HFFc6 (cell line): ENCODE measurements around the gene TTBK1. TPM values are rescaled to one million over a fixed set of nuclear protein-coding genes. Genes with fewer than 3 reads are reported as not detected.
"Not testable (repeated sequence)": the region's sequence is repeated elsewhere in the genome, so short reads cannot be mapped to it uniquely, and the experiment has no call there.

Source experiments
- DNase-seq: peaks from one replicate; pipeline ENCODE4 v3.0.0-alpha.2; 2018
- H3K27ac Mint-ChIP-seq: 2 replicates; pipeline ENCODE4 v1.8.0; 2020; ENCODE audit warnings: mild to moderate bottlenecking, mixed read lengths
- H3K27me3 Mint-ChIP-seq: 2 replicates; pipeline ENCODE4 v1.8.0; 2021; ENCODE audit warnings: mild to moderate bottlenecking, moderate library complexity, mixed read lengths; ENCODE audit not compliant: insufficient read depth
- H3K36me3 Mint-ChIP-seq: 2 replicates; pipeline ENCODE4 v1.8.0; 2021; ENCODE audit warnings: low read depth, mixed read lengths
- H3K4me1 Mint-ChIP-seq: 2 replicates; pipeline ENCODE4 v1.8.0; 2020; ENCODE audit warnings: low read depth, mixed read lengths
- H3K4me3 Mint-ChIP-seq: 2 replicates; pipeline ENCODE4 v1.8.0; 2020; ENCODE audit warnings: mild to moderate bottlenecking, moderate library complexity, mixed read lengths
- H3K9me3 Mint-ChIP-seq: 2 replicates; pipeline ENCODE4 v1.8.0; 2020; ENCODE audit warnings: mild to moderate bottlenecking, mixed read lengths
- total RNA-seq, 6 experiments: library from RNA; stranded (reverse); fragmentation: NEBNext Ultra II Directional; extraction: Animal tissue kit (Norgen Biotek cat#: 25700); gene quantifications; 2 replicates in 1 of 6; 3 replicates in 5 of 6; pipeline ENCODE4 v1.2.3, GENCODE V29; 2021
- TF ChIP-seq, protein P1 (sequence below): fragments of 200-600 bp; sonication (generic); IDR thresholded peaks from 2 replicates; pipeline ENCODE4 v1.5.0; 2021; ENCODE audit warnings: antibody characterized with exemption, mild to moderate bottlenecking

The TTBK1 gene
- total RNA-seq, 6 experiments from 2014 or later = not detected

DNA sequence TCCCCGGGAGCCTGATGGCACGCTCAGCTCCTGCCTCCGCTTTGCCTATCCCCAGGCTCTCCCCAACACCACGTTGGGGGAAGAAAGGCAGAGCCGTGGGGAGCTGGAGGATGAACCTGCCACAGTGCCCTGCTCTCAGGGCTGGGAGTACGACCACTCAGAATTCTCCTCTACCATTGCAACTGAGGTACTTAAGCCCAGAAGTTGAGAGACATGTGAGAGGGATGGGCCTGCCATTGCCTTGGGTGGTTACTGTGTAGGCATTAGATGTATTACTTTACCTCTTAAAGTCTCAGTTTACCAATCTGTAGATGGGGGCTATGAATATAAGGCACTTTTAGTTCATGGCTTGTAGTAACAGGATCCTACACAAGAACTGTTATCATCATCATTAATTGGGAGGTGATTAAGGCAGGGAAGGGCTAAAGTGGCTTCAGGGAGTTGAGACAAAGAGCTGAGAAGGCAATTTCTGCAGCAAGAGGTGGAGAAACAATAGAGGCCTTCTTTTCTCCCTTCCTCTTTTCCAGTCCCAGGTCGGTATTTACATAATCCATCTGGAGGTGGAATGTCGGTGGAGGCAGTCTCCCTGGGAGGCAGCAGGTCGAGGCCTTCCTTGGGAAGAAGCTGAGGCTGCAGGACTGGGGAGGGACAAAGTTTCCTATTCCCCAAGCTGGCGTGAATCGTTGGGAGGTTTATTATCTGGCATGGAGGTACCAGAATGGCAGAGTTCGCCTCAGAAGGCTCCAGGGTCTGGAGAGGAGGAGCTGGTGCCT, 55.5 kb downstream of the TTBK1 start:
- H3K27ac Mint-ChIP-seq = no peak overlapping the region
- no peaks in the 10 kb centered on the region for H3K9me3 Mint-ChIP-seq
- peaks cover 36% of the 10 kb centered on the region for H3K27me3 Mint-ChIP-seq
- no peaks in the 10 kb centered on the region for H3K36me3 Mint-ChIP-seq
- no peak overlapping the region for H3K4me3 Mint-ChIP-seq
- no peak for DNase-seq
- TF ChIP-seq, protein P1, sequence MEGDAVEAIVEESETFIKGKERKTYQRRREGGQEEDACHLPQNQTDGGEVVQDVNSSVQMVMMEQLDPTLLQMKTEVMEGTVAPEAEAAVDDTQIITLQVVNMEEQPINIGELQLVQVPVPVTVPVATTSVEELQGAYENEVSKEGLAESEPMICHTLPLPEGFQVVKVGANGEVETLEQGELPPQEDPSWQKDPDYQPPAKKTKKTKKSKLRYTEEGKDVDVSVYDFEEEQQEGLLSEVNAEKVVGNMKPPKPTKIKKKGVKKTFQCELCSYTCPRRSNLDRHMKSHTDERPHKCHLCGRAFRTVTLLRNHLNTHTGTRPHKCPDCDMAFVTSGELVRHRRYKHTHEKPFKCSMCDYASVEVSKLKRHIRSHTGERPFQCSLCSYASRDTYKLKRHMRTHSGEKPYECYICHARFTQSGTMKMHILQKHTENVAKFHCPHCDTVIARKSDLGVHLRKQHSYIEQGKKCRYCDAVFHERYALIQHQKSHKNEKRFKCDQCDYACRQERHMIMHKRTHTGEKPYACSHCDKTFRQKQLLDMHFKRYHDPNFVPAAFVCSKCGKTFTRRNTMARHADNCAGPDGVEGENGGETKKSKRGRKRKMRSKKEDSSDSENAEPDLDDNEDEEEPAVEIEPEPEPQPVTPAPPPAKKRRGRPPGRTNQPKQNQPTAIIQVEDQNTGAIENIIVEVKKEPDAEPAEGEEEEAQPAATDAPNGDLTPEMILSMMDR = no peak
- peaks cover 6% of the 10 kb centered on the region; the same call in 1 of the 2 replicates for H3K4me1 Mint-ChIP-seq

DNA sequence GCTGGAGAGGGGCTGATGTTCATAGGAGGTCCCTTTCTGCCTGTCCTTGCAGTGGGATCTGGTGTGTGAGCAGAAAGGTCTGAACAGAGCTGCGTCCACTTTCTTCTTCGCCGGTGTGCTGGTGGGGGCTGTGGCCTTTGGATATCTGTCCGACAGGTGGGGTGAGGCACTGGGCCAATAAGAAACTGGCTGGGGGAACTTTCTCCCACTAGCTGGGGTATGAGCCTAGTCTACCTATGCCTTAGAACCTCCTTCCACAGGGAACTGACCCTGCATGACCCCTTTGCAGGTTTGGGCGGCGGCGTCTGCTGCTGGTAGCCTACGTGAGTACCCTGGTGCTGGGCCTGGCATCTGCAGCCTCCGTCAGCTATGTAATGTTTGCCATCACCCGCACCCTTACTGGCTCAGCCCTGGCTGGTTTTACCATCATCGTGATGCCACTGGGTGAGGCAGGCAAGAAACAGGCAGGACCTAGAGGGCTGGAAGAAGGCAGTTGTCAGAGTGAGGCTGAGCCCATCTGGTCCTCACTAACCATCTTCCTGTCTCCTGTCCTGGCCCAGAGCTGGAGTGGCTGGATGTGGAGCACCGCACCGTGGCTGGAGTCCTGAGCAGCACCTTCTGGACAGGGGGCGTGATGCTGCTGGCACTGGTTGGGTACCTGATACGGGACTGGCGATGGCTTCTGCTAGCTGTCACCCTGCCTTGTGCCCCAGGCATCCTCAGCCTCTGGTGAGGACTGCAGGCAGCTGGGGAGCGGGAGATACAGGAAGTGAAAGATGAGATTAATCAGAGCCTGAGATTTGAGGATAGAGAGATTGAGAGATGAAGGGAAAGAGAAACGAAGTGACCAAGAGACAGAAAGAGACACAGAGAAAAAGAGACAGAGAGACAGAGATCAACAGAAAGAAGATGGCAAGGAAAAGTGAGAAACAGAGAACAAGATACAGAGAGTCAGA, 56.3 kb downstream of the TTBK1 start:
- no peak for DNase-seq
- Mint-ChIP-seq H3K27ac (no peak overlapping the region), H3K4me1 (peaks cover 6% of the 10 kb centered on the region; the same call in 1 of the 2 replicates), H3K9me3 (no peaks in the 10 kb centered on the region), H3K27me3 (peaks cover 41% of the 10 kb centered on the region), H3K4me3 (no peak overlapping the region), H3K36me3 (no peaks in the 10 kb centered on the region)
- TF ChIP-seq, protein P1 = no peak

DNA sequence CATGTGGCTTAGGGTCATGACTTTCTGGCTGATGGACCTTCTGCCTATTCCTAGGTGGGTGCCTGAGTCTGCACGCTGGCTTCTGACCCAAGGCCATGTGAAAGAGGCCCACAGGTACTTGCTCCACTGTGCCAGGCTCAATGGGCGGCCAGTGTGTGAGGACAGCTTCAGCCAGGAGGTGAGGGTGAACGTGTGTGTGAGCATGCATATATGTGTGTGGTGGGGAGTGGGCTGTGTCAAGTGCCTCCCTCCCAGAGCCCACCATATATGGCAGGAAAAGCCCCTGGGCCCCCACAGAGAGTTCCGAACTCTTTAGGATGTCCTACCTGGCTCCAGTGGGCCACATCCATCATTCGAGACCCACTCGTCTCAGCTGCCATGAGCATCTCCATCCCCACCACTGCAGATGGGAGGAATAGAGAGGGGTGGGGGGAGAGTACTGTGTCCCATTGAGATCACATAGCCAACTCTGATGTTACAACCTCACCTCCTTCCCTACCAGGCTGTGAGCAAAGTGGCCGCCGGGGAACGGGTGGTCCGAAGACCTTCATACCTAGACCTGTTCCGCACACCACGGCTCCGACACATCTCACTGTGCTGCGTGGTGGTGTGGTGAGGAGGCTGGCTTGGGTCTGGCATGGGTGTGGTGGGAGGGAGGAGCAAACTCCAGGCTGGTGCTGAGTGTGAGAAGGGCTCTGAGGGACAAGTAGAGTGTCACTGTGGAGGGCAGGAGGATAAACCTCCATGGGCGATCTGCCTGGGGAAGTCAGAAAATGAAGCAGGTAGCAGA, 58.0 kb downstream of the TTBK1 start:
- Mint-ChIP-seq H3K9me3 (no peaks in the 10 kb centered on the region), H3K27me3 (peaks cover 44% of the 10 kb centered on the region)

DNA sequence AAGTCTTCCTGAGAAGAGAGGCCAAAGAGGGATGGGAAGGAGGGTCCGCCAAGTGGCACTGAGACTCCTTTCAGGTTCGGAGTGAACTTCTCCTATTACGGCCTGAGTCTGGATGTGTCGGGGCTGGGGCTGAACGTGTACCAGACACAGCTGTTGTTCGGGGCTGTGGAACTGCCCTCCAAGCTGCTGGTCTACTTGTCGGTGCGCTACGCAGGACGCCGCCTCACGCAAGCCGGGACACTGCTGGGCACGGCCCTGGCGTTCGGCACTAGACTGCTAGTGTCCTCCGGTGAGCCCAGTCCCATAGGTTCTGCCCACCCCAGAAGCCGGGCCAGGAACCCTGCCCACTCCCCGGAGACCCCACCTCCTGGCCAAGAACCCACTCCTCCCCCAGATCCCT, 58.8 kb downstream of the TTBK1 start:
- TF ChIP-seq, protein P1 = no peak
- H3K27me3 Mint-ChIP-seq = peaks cover 48% of the 10 kb centered on the region
- DNase-seq = no peak
- H3K9me3 Mint-ChIP-seq = no peaks in the 10 kb centered on the region
- peaks cover 6% of the 10 kb centered on the region; the same call in 1 of the 2 replicates for H3K4me1 Mint-ChIP-seq
- H3K27ac Mint-ChIP-seq = no peak overlapping the region
- no peak overlapping the region for H3K4me3 Mint-ChIP-seq
- H3K36me3 Mint-ChIP-seq = no peaks in the 10 kb centered on the region

More for the DNA sequence above, 58.0 kb downstream of the TTBK1 start:
- TF ChIP-seq, protein P1 = no peak
- Mint-ChIP-seq H3K4me1 (peaks cover 6% of the 10 kb centered on the region; the same call in 1 of the 2 replicates), H3K4me3 (no peak overlapping the region), H3K27ac (no peak overlapping the region), H3K36me3 (no peaks in the 10 kb centered on the region)
- no peak for DNase-seq

DNA sequence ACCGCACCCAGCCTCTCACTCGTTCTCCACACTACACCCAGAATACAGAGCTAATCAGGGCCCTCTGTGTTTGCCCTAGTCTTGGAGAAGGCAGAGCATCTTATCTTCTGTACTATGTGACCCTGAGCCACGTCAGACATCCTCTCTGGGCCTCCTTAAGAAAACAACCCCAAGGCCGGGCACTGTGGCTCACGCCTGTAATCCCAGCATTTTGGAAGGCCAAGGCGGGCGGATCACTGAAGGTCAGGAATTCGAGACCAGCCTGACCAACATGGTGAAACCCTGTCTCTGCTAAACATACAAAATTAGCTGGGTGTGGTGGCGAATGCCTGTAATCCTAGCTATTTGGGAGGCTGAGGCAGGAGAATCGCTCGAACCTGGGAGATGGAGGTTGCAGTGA, 59.7 kb downstream of the TTBK1 start:
- DNase-seq, H3K4me1 Mint-ChIP-seq, H3K4me3 Mint-ChIP-seq, H3K36me3 Mint-ChIP-seq, H3K9me3 Mint-ChIP-seq, H3K27ac Mint-ChIP-seq: not testable (repeated sequence)
- H3K27me3 Mint-ChIP-seq = peaks cover 52% of the 10 kb centered on the region
